Keratinocyte (primary cell): ENCODE measurements around the gene OR4E2. TPM values are rescaled to one million over a fixed set of nuclear protein-coding genes. Genes with fewer than 3 reads are reported as not detected.

ENCODE experiments used
- DNase-seq: peaks from one replicate; pipeline ENCODE4 v3.0.0-alpha.2; 2011; ENCODE audit warnings: low read depth, missing footprints, low spot score
- FAIRE-seq: peaks from 2 replicates; lab custom pipeline; 2011; peaks lifted over from hg19 to GRCh38; lab: Jason Lieb, UNC
- H2AFZ ChIP-seq: 2 replicates; pipeline ENCODE4 v1.6.0; 2012; ENCODE audit warnings: low read length, control low read depth, inconsistent platforms; ENCODE audit not compliant: control insufficient read depth
- H3K27ac ChIP-seq: 2 replicates; pipeline ENCODE4 v1.5.1; 2011; ENCODE audit warnings: low read length; ENCODE audit not compliant: control insufficient read depth, insufficient read depth
- H3K27me3 ChIP-seq: 3 replicates; pipeline ENCODE4 v1.6.0; 2011; ENCODE audit warnings: low read length; ENCODE audit not compliant: control insufficient read depth, insufficient read depth; ENCODE audit errors: extremely low read depth
- H3K36me3 ChIP-seq, 2 experiments: 2 replicates in 1 of 2; 3 replicates in 1 of 2; pipeline ENCODE4 v1.5.1; 2011; ENCODE audit warnings: low read length in 2 of 2, mild to moderate bottlenecking in 1 of 2; ENCODE audit not compliant: control insufficient read depth in 2 of 2, insufficient read depth in 2 of 2; ENCODE audit errors: extremely low read depth in 1 of 2
- H3K4me1 ChIP-seq: 3 replicates; pipeline ENCODE4 v1.5.1; 2011; ENCODE audit warnings: low read length; ENCODE audit not compliant: control insufficient read depth, insufficient read depth; ENCODE audit errors: extremely low read depth
- H3K4me2 ChIP-seq: 3 replicates; pipeline ENCODE4 v1.6.0; 2011; ENCODE audit warnings: low read depth, low read length; ENCODE audit not compliant: control insufficient read depth, insufficient read depth; ENCODE audit errors: extremely low read depth
- H3K4me3 ChIP-seq, 3 experiments: fragments of 200-600 bp in 1 of 3; sonication (generic) in 1 of 3; 2 replicates in 2 of 3; 3 replicates in 1 of 3; pipeline ENCODE4 v1.5.1; 2011 to 2016; ENCODE audit warnings: low read length in 3 of 3, mild to moderate bottlenecking in 3 of 3, control low read depth in 2 of 3, inconsistent platforms in 1 of 3, low read depth in 1 of 3, mixed read lengths in 1 of 3, mixed run types in 1 of 3, moderate library complexity in 1 of 3; ENCODE audit not compliant: control insufficient read depth in 2 of 3, insufficient read depth in 2 of 3; ENCODE audit errors: extremely low read depth in 1 of 3
- H3K79me2 ChIP-seq: 2 replicates; pipeline ENCODE4 v1.6.0; 2012; ENCODE audit warnings: low read length; ENCODE audit not compliant: control insufficient read depth, insufficient read depth
- H3K9ac ChIP-seq: 3 replicates; pipeline ENCODE4 v1.6.0; 2011; ENCODE audit warnings: low read length; ENCODE audit not compliant: control insufficient read depth, insufficient read depth; ENCODE audit errors: extremely low read depth
- H3K9me1 ChIP-seq: 3 replicates; pipeline ENCODE4 v1.6.0; 2011; ENCODE audit warnings: low read length; ENCODE audit not compliant: control insufficient read depth, insufficient read depth; ENCODE audit errors: extremely low read depth
- H3K9me3 ChIP-seq: 2 replicates; pipeline ENCODE4 v1.5.1; 2012; ENCODE audit warnings: low read depth, low read length; ENCODE audit not compliant: control insufficient read depth
- H4K20me1 ChIP-seq: 3 replicates; pipeline ENCODE4 v1.6.0; 2011; ENCODE audit warnings: low read length; ENCODE audit not compliant: control insufficient read depth, insufficient read depth; ENCODE audit errors: extremely low read depth
- EZH2 ChIP-seq: IDR thresholded peaks from one replicate; pipeline ENCODE4 v1.6.1; 2012; ENCODE audit warnings: inconsistent platforms, mild to moderate bottlenecking, low read length, moderate library complexity
- dilution Hi-C: fragments of 300-500 bp; cut with MboI; formaldehyde crosslinking; loops from one replicate; pipeline ENCODE4 v1.7.0; 2020; ENCODE audit warnings: low sequenced_read_pairs; ENCODE audit not compliant: extremely low pct_ligation_motif_present
- polyA plus RNA-seq, 5 experiments: library from polyadenylated mRNA; depleted of rRNA in 3 of 5; stranded (reverse) in 3 of 5; stranded (forward) in 1 of 5; unstranded in 1 of 5; fragments of >200 nt; gene quantifications; 1 replicate in 1 of 5; 2 replicates in 3 of 5; 3 replicates in 1 of 5; pipeline versions ENCODE4 v1.2.1 to v1.2.3, GENCODE V29; 2011 to 2012; ENCODE audit warnings: missing spikeins in 2 of 5, low read depth in 1 of 5, low replicate concordance in 1 of 5
- TF ChIP-seq, protein P1 (sequence below), 3 experiments: IDR thresholded peaks in 1 of 3; conservative IDR thresholded peaks in 1 of 3; optimal IDR thresholded peaks in 1 of 3; 2 replicates in 2 of 3; 3 replicates in 1 of 3; pipeline versions ENCODE3 to v1.5.1; 2011; ENCODE audit warnings: low read length in 3 of 3, mild to moderate bottlenecking in 3 of 3, moderate library complexity in 2 of 3, control low read depth in 1 of 3, inconsistent platforms in 1 of 3; ENCODE audit not compliant: insufficient read depth in 2 of 3; ENCODE audit errors: extremely low read depth in 1 of 3

Gene OR4E2
- polyA plus RNA-seq, 1 donor (not counting 4 experiments of a cell fraction or from before 2014, with no cell fraction given), result not detected

DNA sequence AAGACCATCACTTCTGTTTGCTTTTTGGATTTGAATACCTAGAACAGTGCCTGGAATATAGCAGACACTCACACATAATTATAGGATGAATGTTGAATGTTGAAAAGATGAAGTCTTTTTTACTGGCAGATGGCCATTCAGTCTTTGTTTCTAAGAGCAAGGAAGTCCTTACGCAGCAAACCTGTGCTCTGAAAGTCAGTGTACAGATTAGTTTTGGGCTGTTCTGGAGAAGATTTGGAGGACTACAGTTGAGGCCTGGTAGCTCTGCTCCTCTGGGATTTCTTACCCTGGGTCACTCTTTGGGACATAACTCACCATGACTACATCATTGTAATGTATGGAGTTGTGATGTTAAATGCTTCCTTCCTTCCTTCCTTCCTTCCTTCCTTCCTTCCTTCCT, 3.3 kb downstream of the OR4E2 start:
- TF ChIP-seq EZH2, result no peak
- TF ChIP-seq, protein P1, sequence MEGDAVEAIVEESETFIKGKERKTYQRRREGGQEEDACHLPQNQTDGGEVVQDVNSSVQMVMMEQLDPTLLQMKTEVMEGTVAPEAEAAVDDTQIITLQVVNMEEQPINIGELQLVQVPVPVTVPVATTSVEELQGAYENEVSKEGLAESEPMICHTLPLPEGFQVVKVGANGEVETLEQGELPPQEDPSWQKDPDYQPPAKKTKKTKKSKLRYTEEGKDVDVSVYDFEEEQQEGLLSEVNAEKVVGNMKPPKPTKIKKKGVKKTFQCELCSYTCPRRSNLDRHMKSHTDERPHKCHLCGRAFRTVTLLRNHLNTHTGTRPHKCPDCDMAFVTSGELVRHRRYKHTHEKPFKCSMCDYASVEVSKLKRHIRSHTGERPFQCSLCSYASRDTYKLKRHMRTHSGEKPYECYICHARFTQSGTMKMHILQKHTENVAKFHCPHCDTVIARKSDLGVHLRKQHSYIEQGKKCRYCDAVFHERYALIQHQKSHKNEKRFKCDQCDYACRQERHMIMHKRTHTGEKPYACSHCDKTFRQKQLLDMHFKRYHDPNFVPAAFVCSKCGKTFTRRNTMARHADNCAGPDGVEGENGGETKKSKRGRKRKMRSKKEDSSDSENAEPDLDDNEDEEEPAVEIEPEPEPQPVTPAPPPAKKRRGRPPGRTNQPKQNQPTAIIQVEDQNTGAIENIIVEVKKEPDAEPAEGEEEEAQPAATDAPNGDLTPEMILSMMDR (optimal IDR thresholded peaks at IDR 0.05 in 1 of 3, IDR thresholded peaks at IDR 0.05 in 1 of 3, conservative IDR thresholded peaks at IDR 0.05 in 1 of 3; ENCODE audit: extremely low read depth in 1 of 3, insufficient read depth in 2 of 3, low read length in 3 of 3), result no peak
- Histone ChIP-seq H3K27me3 (no peaks in the 10 kb centered on the region), H3K36me3 (no peaks in the 10 kb centered on the region), H3K9me1 (peaks cover 2% of the 10 kb centered on the region), H3K4me2 (no peak overlapping the region), H4K20me1 (no peaks in the 10 kb centered on the region), H3K27ac (no peak overlapping the region), H2AFZ (no peak overlapping the region), H3K4me3 (no peak overlapping the region), H3K79me2 (no peaks in the 10 kb centered on the region), H3K4me1 (no peaks in the 10 kb centered on the region), H3K9me3 (no peaks in the 10 kb centered on the region), H3K9ac (no peak overlapping the region)
- DNase-seq (no peak), FAIRE-seq (no peak)
- dilution Hi-C loops, result no loop called here

DNA sequence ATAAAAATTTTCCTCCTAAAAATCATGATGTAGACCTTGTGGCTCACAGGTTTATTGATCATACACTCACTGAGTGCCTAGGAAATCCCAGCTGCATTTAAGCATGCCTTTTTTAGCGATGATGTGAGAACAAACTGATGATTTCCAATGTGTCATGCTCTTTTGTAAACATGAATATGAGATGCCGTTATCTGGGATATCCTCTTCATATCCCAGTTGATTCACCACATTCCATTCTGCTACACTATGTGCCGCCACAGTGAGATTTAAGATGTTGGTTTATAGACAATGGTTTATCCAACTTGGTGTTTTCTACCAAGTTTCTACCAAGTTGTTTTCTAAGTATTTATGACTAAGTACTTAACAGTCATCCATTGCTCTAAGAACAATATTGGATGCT, 14.7 kb downstream of the OR4E2 start:
- H3K27me3 ChIP-seq, result no peaks in the 10 kb centered on the region
- no peak overlapping the region for H3K4me2 ChIP-seq
- H2AFZ ChIP-seq, result no peak overlapping the region
- no peaks in the 10 kb centered on the region for H4K20me1 ChIP-seq
- H3K4me3 ChIP-seq, result no peak overlapping the region
- H3K9ac ChIP-seq, result no peak overlapping the region
- no peaks in the 10 kb centered on the region for H3K9me3 ChIP-seq
- dilution Hi-C loops, result no loop called here
- H3K4me1 ChIP-seq, result no peaks in the 10 kb centered on the region
- DNase-seq (no peak), FAIRE-seq (no peak)
- TF ChIP-seq EZH2, result no peak
- TF ChIP-seq, protein P1 (optimal IDR thresholded peaks at IDR 0.05 in 1 of 3, IDR thresholded peaks at IDR 0.05 in 1 of 3, conservative IDR thresholded peaks at IDR 0.05 in 1 of 3; ENCODE audit: extremely low read depth in 1 of 3, insufficient read depth in 2 of 3, low read length in 3 of 3), result no peak
- no peaks in the 10 kb centered on the region for H3K9me1 ChIP-seq
- H3K36me3 ChIP-seq, result no peaks in the 10 kb centered on the region
- no peaks in the 10 kb centered on the region for H3K79me2 ChIP-seq
- H3K27ac ChIP-seq, result no peak overlapping the region
